DOHH2 (cell line): ENCODE measurements around the gene ANTXR2.

ENCODE experiments used
- H3F3A ChIP-seq: fragments of 200-600 bp; sonication (generic), shearing (Covaris generic); 2 replicates; pipeline ENCODE4 v1.6.0; 2016; ENCODE audit warnings: antibody characterized with exemption, mild to moderate bottlenecking; ENCODE audit not compliant: control insufficient read depth, insufficient read depth
- H3K27ac ChIP-seq: fragments of 200-600 bp; sonication (generic); 2 replicates; pipeline ENCODE4 v1.5.1; 2014; ENCODE audit warnings: low read depth, mild to moderate bottlenecking, low read length, moderate library complexity
- H3K27me3 ChIP-seq: fragments of 200-600 bp; sonication (generic); 2 replicates; pipeline ENCODE4 v1.6.1; 2014; ENCODE audit warnings: mild to moderate bottlenecking, low read length, mixed read lengths; ENCODE audit not compliant: control insufficient read depth
- H3K36me3 ChIP-seq: fragments of 200-600 bp; sonication (generic); 2 replicates; pipeline ENCODE4 v1.6.1; 2014; ENCODE audit warnings: mild to moderate bottlenecking, low read length, moderate library complexity, mixed read lengths; ENCODE audit not compliant: control insufficient read depth
- H3K4me1 ChIP-seq: fragments of 200-600 bp; sonication (generic); 2 replicates; pipeline ENCODE4 v1.6.1; 2014; ENCODE audit warnings: mild to moderate bottlenecking, low read length, mixed read lengths; ENCODE audit not compliant: control insufficient read depth
- H3K4me2 ChIP-seq: fragments of 200-600 bp; sonication (generic); 2 replicates; pipeline ENCODE4 v1.6.0; 2014; ENCODE audit warnings: mild to moderate bottlenecking, low read length, moderate library complexity
- H3K4me3 ChIP-seq: fragments of 200-600 bp; sonication (generic); 2 replicates; pipeline ENCODE4 v1.5.1; 2014; ENCODE audit warnings: mild to moderate bottlenecking, low read length, mixed read lengths
- H3K79me2 ChIP-seq: fragments of 200-600 bp; sonication (generic); 2 replicates; pipeline ENCODE4 v1.6.1; 2014; ENCODE audit warnings: mild to moderate bottlenecking, low read length, mixed read lengths; ENCODE audit not compliant: control insufficient read depth
- H3K9me2 ChIP-seq: fragments of 200-600 bp; sonication (generic); replicated peaks from 2 replicates; pipeline ENCODE4 v1.6.1; 2014; ENCODE audit warnings: mild to moderate bottlenecking, low read length, mixed read lengths; ENCODE audit not compliant: control insufficient read depth
- H3K9me3 ChIP-seq: fragments of 200-600 bp; sonication (generic); 2 replicates; pipeline ENCODE4 v1.6.1; 2014; ENCODE audit warnings: antibody characterized with exemption, low read length, mixed read lengths; ENCODE audit not compliant: control insufficient read depth, insufficient read depth
- H4K20me1 ChIP-seq: fragments of 200-600 bp; sonication (generic); 2 replicates; pipeline ENCODE4 v1.6.0; 2014; ENCODE audit warnings: low read depth, mild to moderate bottlenecking, antibody characterized with exemption, low read length, moderate library complexity; ENCODE audit not compliant: control insufficient read depth, insufficient read depth
- EZH2phosphoT487 ChIP-seq: fragments of 200-600 bp; sonication (generic); IDR thresholded peaks from 2 replicates; pipeline ENCODE4 v1.6.1; 2017; ENCODE audit warnings: borderline replicate concordance, mild to moderate bottlenecking, antibody characterized with exemption, low read length, moderate library complexity, mixed read lengths
- TF ChIP-seq, protein P1 (sequence below): fragments of 200-600 bp; sonication (generic); IDR thresholded peaks from one replicate; pipeline ENCODE4 v1.5.1; 2014; ENCODE audit warnings: antibody characterized with exemption, mild to moderate bottlenecking, low read depth, low read length; ENCODE audit not compliant: poor library complexity, severe bottlenecking

ANTXR2 gene

DNA sequence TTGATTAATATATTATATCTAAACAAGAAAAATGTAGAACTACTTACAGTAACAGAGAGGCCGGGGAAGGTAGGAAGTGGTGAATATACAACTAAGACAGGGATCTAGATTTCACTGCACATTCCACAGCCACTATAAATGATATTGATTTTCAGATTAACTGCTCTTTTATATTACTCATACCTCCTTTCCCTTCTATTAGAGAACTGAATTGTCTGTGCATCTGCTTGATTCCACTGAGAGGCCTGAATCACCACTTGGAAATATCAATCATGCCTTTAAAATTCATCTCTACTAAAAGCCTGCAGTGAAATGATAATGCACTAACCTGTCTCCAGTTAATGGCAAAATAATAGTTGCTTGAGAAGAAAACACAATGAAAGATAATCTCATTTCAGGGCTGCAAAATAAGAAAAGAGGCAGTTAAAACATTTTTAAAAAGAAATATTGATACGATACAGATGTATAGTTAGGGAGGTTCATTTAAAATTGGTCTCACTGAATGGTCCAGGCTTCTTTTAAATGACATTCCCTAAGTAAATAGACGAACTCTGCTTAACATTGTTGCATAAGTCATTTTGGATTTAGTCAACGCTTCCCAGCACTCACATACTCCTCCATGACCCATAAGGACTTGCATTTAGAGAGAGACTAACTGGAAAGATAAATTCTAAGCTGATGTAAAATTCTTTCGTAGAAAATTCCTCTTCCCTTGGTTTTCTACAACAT is 3.8 kb downstream of the ANTXR2 start:
- H3K36me3 ChIP-seq = no peaks in the 10 kb centered on the region

DNA sequence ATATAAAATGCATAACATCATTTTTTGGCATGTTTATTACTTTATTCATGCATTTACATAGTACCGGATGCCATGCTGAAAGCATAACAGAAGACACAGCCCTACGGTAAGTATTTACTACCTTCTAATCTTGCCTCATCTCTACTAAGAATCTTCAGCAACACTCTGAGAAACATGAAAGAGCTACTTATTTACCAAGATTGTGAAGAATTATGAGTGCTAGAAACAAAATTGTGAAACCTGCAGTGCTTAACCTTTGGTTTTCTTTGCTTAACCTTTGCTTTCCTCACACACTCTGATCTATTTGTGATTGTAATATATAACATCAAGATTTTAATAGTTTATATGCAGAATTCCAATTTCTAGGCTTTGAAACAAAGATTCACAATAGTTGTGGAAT is 7.4 kb downstream of the ANTXR2 start:
- Histone ChIP-seq H3K36me3 (no peaks in the 10 kb centered on the region), H3F3A (no peaks in the 10 kb centered on the region), H3K4me2 (no peak overlapping the region), H4K20me1 (no peaks in the 10 kb centered on the region), H3K27me3 (peaks cover 4% of the 10 kb centered on the region), H3K79me2 (no peaks in the 10 kb centered on the region), H3K9me2 (no peaks in the 10 kb centered on the region), H3K4me1 (no peaks in the 10 kb centered on the region), H3K9me3 (no peaks in the 10 kb centered on the region), H3K4me3 (no peak overlapping the region), H3K27ac (no peak overlapping the region)
- TF ChIP-seq EZH2phosphoT487 = no peak
- TF ChIP-seq, protein P1, sequence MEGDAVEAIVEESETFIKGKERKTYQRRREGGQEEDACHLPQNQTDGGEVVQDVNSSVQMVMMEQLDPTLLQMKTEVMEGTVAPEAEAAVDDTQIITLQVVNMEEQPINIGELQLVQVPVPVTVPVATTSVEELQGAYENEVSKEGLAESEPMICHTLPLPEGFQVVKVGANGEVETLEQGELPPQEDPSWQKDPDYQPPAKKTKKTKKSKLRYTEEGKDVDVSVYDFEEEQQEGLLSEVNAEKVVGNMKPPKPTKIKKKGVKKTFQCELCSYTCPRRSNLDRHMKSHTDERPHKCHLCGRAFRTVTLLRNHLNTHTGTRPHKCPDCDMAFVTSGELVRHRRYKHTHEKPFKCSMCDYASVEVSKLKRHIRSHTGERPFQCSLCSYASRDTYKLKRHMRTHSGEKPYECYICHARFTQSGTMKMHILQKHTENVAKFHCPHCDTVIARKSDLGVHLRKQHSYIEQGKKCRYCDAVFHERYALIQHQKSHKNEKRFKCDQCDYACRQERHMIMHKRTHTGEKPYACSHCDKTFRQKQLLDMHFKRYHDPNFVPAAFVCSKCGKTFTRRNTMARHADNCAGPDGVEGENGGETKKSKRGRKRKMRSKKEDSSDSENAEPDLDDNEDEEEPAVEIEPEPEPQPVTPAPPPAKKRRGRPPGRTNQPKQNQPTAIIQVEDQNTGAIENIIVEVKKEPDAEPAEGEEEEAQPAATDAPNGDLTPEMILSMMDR = no peak

More for the DNA sequence above, 3.8 kb downstream of the ANTXR2 start:
- Histone ChIP-seq H3K4me1 (peaks cover 26% of the 10 kb centered on the region), H3F3A (no peaks in the 10 kb centered on the region), H3K27me3 (peaks cover 20% of the 10 kb centered on the region), H3K9me2 (no peaks in the 10 kb centered on the region), H3K79me2 (no peaks in the 10 kb centered on the region), H3K27ac (no peak overlapping the region), H4K20me1 (no peaks in the 10 kb centered on the region), H3K4me3 (no peak overlapping the region), H3K9me3 (no peaks in the 10 kb centered on the region), H3K4me2 (no peak overlapping the region)
- TF ChIP-seq, protein P1 = no peak
- no peak for TF ChIP-seq EZH2phosphoT487

GRCh38 chr4:80062527-80062926 is 10.5 kb downstream of the ANTXR2 start:
- no peak overlapping the region for H3K27ac ChIP-seq
- H3K4me2 ChIP-seq = no peak overlapping the region
- no peaks in the 10 kb centered on the region for H4K20me1 ChIP-seq
- no peaks in the 10 kb centered on the region for H3K9me3 ChIP-seq
- H3K9me2 ChIP-seq = no peaks in the 10 kb centered on the region
- TF ChIP-seq EZH2phosphoT487 = no peak
- TF ChIP-seq, protein P1 = no peak
- no peaks in the 10 kb centered on the region for H3K36me3 ChIP-seq
- no peak overlapping the region for H3K4me3 ChIP-seq
- no peaks in the 10 kb centered on the region for H3K79me2 ChIP-seq
- no peaks in the 10 kb centered on the region for H3F3A ChIP-seq
- no peaks in the 10 kb centered on the region for H3K27me3 ChIP-seq
- peaks cover 13% of the 10 kb centered on the region for H3K4me1 ChIP-seq
